ENCODE measurements around the gene GLIS2.

GLIS2 gene

GRCh38 chr16:4288148-4288921 lies 27.5 kb upstream of the GLIS2 start:
- TF ChIP-seq, protein P1, sequence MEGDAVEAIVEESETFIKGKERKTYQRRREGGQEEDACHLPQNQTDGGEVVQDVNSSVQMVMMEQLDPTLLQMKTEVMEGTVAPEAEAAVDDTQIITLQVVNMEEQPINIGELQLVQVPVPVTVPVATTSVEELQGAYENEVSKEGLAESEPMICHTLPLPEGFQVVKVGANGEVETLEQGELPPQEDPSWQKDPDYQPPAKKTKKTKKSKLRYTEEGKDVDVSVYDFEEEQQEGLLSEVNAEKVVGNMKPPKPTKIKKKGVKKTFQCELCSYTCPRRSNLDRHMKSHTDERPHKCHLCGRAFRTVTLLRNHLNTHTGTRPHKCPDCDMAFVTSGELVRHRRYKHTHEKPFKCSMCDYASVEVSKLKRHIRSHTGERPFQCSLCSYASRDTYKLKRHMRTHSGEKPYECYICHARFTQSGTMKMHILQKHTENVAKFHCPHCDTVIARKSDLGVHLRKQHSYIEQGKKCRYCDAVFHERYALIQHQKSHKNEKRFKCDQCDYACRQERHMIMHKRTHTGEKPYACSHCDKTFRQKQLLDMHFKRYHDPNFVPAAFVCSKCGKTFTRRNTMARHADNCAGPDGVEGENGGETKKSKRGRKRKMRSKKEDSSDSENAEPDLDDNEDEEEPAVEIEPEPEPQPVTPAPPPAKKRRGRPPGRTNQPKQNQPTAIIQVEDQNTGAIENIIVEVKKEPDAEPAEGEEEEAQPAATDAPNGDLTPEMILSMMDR (IDR thresholded peaks at IDR 0.05; ENCODE audit: low read depth, low read length, missing control alignments): peak; percentile 98
- DNase-seq (ENCODE audit: extremely low read depth, low read depth): no peak
- no peak overlapping the region for H3K4me3 ChIP-seq (replicated peaks; ENCODE audit: low read depth, low read length)

DNA sequence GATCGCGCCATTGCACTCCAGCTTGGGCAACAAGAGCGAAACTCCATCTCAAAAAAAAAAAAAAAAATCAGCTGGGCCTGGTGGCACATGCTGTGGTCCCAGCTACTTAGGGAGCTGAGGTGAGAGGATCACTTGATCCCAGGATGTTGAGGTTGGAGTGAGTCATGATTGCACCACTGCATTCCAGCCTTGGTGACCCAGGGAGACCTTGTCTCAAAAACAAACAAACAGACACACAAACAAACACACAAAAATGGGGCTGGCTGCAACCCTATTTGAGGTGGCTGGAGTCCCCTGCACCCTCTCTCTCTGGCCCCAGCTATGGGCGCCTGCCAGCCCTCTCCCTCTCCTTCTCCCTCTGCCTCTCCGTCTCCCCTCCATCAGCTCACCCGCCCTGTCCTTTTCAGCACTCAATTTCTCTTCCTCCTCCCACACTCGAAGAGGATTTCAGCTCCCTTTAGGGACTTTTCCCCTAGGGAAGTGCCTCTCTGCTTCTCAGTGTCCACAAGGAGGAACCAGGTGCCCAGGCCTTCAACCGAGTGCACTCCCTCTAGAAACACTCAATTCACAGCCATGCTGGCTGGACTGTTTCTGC lies 25.5 kb upstream of the GLIS2 start:
- TF ChIP-seq, protein P1 (IDR thresholded peaks at IDR 0.05; ENCODE audit: low read depth, low read length, missing control alignments): peak; percentile 37
- no peak overlapping the region for H3K4me3 ChIP-seq (replicated peaks; ENCODE audit: low read depth, low read length)

DNA sequence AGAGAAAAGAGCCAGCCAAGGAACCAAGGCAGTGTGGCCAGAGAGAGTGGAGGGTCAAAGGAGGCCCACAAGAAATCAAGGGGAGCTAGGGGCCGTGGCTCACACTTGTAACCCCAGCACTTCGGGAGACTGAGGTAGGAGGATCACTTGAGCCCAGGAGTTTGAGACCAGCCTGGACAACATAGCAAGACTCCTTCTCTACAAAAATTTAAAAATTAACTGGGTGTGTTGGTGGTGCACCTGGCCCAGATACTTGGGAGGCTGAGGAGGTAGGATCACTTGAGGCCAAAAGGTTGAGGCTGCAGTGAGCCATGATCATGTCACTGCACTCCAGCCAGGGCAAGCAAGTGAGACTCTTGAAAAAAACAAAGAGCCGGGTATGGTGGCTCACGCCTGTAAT lies 24.2 kb upstream of the GLIS2 start:
- DNase-seq (ENCODE audit: extremely low read depth, low read depth): no peak
- H3K4me3 ChIP-seq (replicated peaks; ENCODE audit: low read depth, low read length): no peak overlapping the region
- TF ChIP-seq, protein P1 (IDR thresholded peaks at IDR 0.05; ENCODE audit: low read depth, low read length, missing control alignments): no peak

More for the DNA sequence above, 25.5 kb upstream of the GLIS2 start:
- DNase-seq (ENCODE audit: extremely low read depth, low read depth): no peak

GRCh38 chr16:4293181-4293716 lies 22.6 kb upstream of the GLIS2 start:
- no peak overlapping the region for H3K4me3 ChIP-seq (replicated peaks; ENCODE audit: low read depth, low read length)
- no peak for DNase-seq (ENCODE audit: extremely low read depth, low read depth)
- TF ChIP-seq, protein P1 (IDR thresholded peaks at IDR 0.05; ENCODE audit: low read depth, low read length, missing control alignments): no peak

GRCh38 chr16:4293822-4294457 lies 21.9 kb upstream of the GLIS2 start:
- no peak for DNase-seq (ENCODE audit: extremely low read depth, low read depth)
- H3K4me3 ChIP-seq (replicated peaks; ENCODE audit: low read depth, low read length): no peak overlapping the region; the same call in 1 of the 2 replicates
- TF ChIP-seq, protein P1 (IDR thresholded peaks at IDR 0.05; ENCODE audit: low read depth, low read length, missing control alignments): no peak

DNA sequence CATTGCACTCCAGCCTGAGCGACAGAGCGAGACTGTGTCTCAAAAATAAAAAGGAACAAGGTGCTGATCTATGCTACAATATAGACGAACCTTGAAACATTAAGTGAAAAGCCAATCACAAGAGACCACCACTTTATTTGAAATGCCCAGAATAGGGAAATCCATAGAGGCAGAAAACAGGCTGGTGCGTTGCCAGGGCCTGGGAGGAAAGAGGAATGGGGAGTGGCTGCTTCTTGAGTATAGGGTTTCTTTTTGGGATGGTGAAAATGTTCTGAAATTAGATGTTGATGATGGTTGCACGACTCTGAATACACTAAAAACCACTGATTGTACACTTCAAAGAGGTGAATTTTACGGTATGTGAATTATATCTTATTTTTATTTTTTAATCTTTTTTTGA lies 20.3 kb upstream of the GLIS2 start:
- DNase-seq (ENCODE audit: extremely low read depth, low read depth): no peak
- TF ChIP-seq, protein P1 (IDR thresholded peaks at IDR 0.05; ENCODE audit: low read depth, low read length, missing control alignments): no peak
- no peak overlapping the region for H3K4me3 ChIP-seq (replicated peaks; ENCODE audit: low read depth, low read length)
